LNCAP (cell line): ENCODE measurements around the gene BUB3.

Experiments
- CTCF ChIP-seq: fragments of 450-650 bp; IDR thresholded peaks from 2 replicates; pipeline ENCODE4 v1.5.1; 2017; ENCODE audit warnings: mild to moderate bottlenecking

The BUB3 gene

GRCh38 chr10:123148414-123149161 is 5.6 kb upstream of the BUB3 start:
- TF ChIP-seq CTCF, result no peak

- TF ChIP-seq CTCF, result no peak
Observed at GRCh38 chr10:123149162-123149567, 5.0 kb upstream of the BUB3 start.

GRCh38 chr10:123149568-123150270 is 4.5 kb upstream of the BUB3 start:
- no peak for TF ChIP-seq CTCF

- no peak for TF ChIP-seq CTCF
Observed at GRCh38 chr10:123150271-123150985, 3.8 kb upstream of the BUB3 start.

- no peak for TF ChIP-seq CTCF
Observed at GRCh38 chr10:123150986-123151736, 3.0 kb upstream of the BUB3 start.

- TF ChIP-seq CTCF, result no peak
Observed at GRCh38 chr10:123151737-123152135, 2.5 kb upstream of the BUB3 start.

GRCh38 chr10:123153486-123154091 is 613 bp upstream of the BUB3 start:
- no peak for TF ChIP-seq CTCF
